NB4 (cell line): ENCODE results near the gene HCN2.

Experiments
- CTCF ChIP-seq: IDR thresholded peaks from one replicate; pipeline ENCODE4 v1.5.1; 2012; ENCODE audit warnings: low read depth, low read length
- MAX ChIP-seq: IDR thresholded peaks from 2 replicates; pipeline ENCODE4 v1.6.1; 2011; ENCODE audit warnings: low read depth, low read length
- MYC ChIP-seq: IDR thresholded peaks from 2 replicates; pipeline ENCODE4 v1.6.1; 2011; ENCODE audit warnings: low read depth, low read length
- POLR2A ChIP-seq: IDR thresholded peaks from 2 replicates; pipeline ENCODE4 v1.6.1; 2011; ENCODE audit warnings: mild to moderate bottlenecking; ENCODE audit not compliant: insufficient read length; ENCODE audit errors: extremely low read depth

GRCh38 chr19:647566-648284 lies 58.0 kb downstream of the HCN2 start:
- TF ChIP-seq CTCF = no peak
- no peak for TF ChIP-seq POLR2A
- TF ChIP-seq MAX = no peak
- no peak for TF ChIP-seq MYC
